ENCODE measurements around the gene SRGAP1. TPM values are rescaled to one million over a fixed set of nuclear protein-coding genes. Genes with fewer than 3 reads are reported as not detected.

The SRGAP1 gene
- total and polyA plus RNA-seq, 2 of the 13 experiments (the other 11 are each of a cell fraction or from before 2014, with no cell fraction given), result 1.6 to 3.4 TPM

DNA sequence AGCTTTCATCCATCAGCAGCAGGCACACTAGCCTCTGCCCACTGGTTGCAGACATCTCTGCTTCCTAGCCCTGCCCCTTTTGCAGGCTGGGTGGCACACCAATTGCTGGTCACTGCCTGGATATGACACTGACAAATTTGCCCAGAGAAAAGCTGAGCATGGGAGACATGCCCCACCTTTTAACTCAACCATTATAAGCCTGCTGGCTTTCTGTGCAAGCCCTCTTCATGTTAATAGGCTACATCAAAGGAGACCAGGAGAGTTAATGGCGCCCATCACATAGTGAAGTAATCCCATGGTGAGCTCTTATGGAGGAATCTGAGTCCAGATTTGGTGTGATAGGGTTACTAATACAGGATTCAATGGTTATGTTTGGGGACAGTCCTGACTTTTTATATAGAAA, 238.4 kb downstream of the SRGAP1 start:
- H3K27ac ChIP-seq (ENCODE audit: extremely low read length, insufficient read depth, low read length), result no peak overlapping the region
- no TSS peak for BruUV-seq (replicated peaks)
- POLR2A ChIA-PET, result no interaction called here
- H3K27me3 ChIP-seq (ENCODE audit: control insufficient read depth in 1 of 2, insufficient read depth in 2 of 2, low read length in 2 of 2), result no peaks in the 10 kb centered on the region
- no peak overlapping the region for H3K4me3 ChIP-seq (replicated peaks in 1 of 3; ENCODE audit: insufficient read depth in 1 of 3, low read depth in 2 of 3, low read length in 3 of 3)
- no peak overlapping the region for H3K4me2 ChIP-seq (ENCODE audit: low read depth, low read length)
- FAIRE-seq (no peak), ATAC-seq (no peak), DNase-seq (ENCODE audit: low spot score) (no peak)
- no peaks in the 10 kb centered on the region for H3K79me2 ChIP-seq (ENCODE audit: insufficient read depth, low read length)
- H3K9me3 ChIP-seq (ENCODE audit: low read length), result no peaks in the 10 kb centered on the region
- CTCF ChIA-PET (ENCODE audit: low intra/inter-chr PET ratio, low total read pairs), result no interaction called here
- WGBS (ENCODE audit: low lambda C conversion rate), result 67% methylated on average over 1 of the region's 1 CpG
- H3K9ac ChIP-seq (ENCODE audit: insufficient read depth, low read depth, low read length), result no peak overlapping the region
- in situ Hi-C loops (cut with HindIII; ENCODE audit: extremely low pct_ligation_motif_present, low pct_unique_long_range_greater_than_20kb) (no loop called here), intact Hi-C loops (cut with micrococcal nuclease; ENCODE audit: unreplicated experiment) (loop anchor here (5.0 kb wide), 1 partner anchor 319 kb away; the partner anchor contains the start of gene XPOT)
- TF ChIP-seq POLR2A (IDR thresholded peaks at IDR 0.05; ENCODE audit: insufficient read depth in 1 of 2, low read depth in 2 of 2, low read length in 2 of 2), result no peak
- TF ChIP-seq ZKSCAN1 (IDR thresholded peaks at IDR 0.05; ENCODE audit: low read length), result no peak
- TF ChIP-seq MIXL1 (CRISPR knock-in tag; IDR thresholded peaks at IDR 0.05), result no peak
- no peak for TF ChIP-seq STAG1 (CRISPR knock-in tag; IDR thresholded peaks at IDR 0.05)
- TF ChIP-seq SRF (IDR thresholded peaks at IDR 0.05; ENCODE audit: low read depth, low read length), result no peak
- TF ChIP-seq, protein P1, sequence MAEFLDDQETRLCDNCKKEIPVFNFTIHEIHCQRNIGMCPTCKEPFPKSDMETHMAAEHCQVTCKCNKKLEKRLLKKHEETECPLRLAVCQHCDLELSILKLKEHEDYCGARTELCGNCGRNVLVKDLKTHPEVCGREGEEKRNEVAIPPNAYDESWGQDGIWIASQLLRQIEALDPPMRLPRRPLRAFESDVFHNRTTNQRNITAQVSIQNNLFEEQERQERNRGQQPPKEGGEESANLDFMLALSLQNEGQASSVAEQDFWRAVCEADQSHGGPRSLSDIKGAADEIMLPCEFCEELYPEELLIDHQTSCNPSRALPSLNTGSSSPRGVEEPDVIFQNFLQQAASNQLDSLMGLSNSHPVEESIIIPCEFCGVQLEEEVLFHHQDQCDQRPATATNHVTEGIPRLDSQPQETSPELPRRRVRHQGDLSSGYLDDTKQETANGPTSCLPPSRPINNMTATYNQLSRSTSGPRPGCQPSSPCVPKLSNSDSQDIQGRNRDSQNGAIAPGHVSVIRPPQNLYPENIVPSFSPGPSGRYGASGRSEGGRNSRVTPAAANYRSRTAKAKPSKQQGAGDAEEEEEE (CRISPR knock-in tag; IDR thresholded peaks at IDR 0.05; ENCODE audit: borderline replicate concordance), result no peak
- TF ChIP-seq, protein P2, sequence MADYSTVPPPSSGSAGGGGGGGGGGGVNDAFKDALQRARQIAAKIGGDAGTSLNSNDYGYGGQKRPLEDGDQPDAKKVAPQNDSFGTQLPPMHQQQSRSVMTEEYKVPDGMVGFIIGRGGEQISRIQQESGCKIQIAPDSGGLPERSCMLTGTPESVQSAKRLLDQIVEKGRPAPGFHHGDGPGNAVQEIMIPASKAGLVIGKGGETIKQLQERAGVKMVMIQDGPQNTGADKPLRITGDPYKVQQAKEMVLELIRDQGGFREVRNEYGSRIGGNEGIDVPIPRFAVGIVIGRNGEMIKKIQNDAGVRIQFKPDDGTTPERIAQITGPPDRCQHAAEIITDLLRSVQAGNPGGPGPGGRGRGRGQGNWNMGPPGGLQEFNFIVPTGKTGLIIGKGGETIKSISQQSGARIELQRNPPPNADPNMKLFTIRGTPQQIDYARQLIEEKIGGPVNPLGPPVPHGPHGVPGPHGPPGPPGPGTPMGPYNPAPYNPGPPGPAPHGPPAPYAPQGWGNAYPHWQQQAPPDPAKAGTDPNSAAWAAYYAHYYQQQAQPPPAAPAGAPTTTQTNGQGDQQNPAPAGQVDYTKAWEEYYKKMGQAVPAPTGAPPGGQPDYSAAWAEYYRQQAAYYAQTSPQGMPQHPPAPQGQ (CRISPR knock-in tag; IDR thresholded peaks at IDR 0.05; ENCODE audit: borderline replicate concordance), result no peak
- TF ChIP-seq ATF1 (CRISPR knock-in tag; IDR thresholded peaks at IDR 0.05), result no peak
- H4K20me1 ChIP-seq (ENCODE audit: insufficient read depth, low read length), result no peaks in the 10 kb centered on the region
- H3K36me3 ChIP-seq (replicated peaks in 1 of 2; ENCODE audit: control insufficient read depth in 1 of 2, insufficient read depth in 2 of 2, low read length in 2 of 2), result no peaks in the 10 kb centered on the region; a peak in 1 of 5 replicates
- no peaks in the 10 kb centered on the region for H3K4me1 ChIP-seq (ENCODE audit: insufficient read depth, low read length)
- no peak overlapping the region for H2AFZ ChIP-seq (ENCODE audit: low read length)
